ENCODE results near the gene LARGE1.
"Not testable (repeated sequence)": the region's sequence is repeated elsewhere in the genome, so short reads cannot be mapped to it uniquely, and the experiment has no call there.

Gene LARGE1

GRCh38 chr22:33884829-33885228 is 35.4 kb downstream of the LARGE1 start:
- DNase-seq (ENCODE audit: low read depth in 2 of 2), result no peak

GRCh38 chr22:33883961-33884808 is 36.1 kb downstream of the LARGE1 start:
- DNase-seq (ENCODE audit: low read depth in 2 of 2), result no peak

GRCh38 chr22:33883561-33883960 is 36.7 kb downstream of the LARGE1 start:
- DNase-seq (ENCODE audit: low read depth in 2 of 2), result no peak

GRCh38 chr22:33882991-33883390 is 37.3 kb downstream of the LARGE1 start:
- DNase-seq (ENCODE audit: low read depth in 2 of 2), result no peak

- no peak for DNase-seq (ENCODE audit: low read depth in 2 of 2)
Measured at GRCh38 chr22:33880986-33881385, 39.3 kb downstream of the LARGE1 start.

- no peak for DNase-seq (ENCODE audit: low read depth in 2 of 2)
Measured at GRCh38 chr22:33879796-33880195, 40.5 kb downstream of the LARGE1 start.

GRCh38 chr22:33875316-33875715 is 45.0 kb downstream of the LARGE1 start:
- DNase-seq (ENCODE audit: low read depth in 2 of 2), result no peak

GRCh38 chr22:33874206-33874605 is 46.1 kb downstream of the LARGE1 start:
- no peak for DNase-seq (ENCODE audit: low read depth in 2 of 2)

GRCh38 chr22:33873666-33874065 is 46.6 kb downstream of the LARGE1 start:
- DNase-seq (ENCODE audit: low read depth in 2 of 2), result no peak

GRCh38 chr22:33873186-33873585 is 47.1 kb downstream of the LARGE1 start:
- DNase-seq (ENCODE audit: low read depth in 2 of 2), result no peak

- DNase-seq (ENCODE audit: low read depth in 2 of 2), result no peak
Measured at GRCh38 chr22:33871935-33872334, 48.3 kb downstream of the LARGE1 start.

- DNase-seq (ENCODE audit: low read depth in 2 of 2), result no peak
Measured at GRCh38 chr22:33869946-33870345, 50.3 kb downstream of the LARGE1 start.

GRCh38 chr22:33867971-33868370 is 52.3 kb downstream of the LARGE1 start:
- no peak for DNase-seq (ENCODE audit: low read depth in 2 of 2)

- no peak for DNase-seq (ENCODE audit: low read depth in 2 of 2)
Measured at GRCh38 chr22:33867118-33867866, 53.0 kb downstream of the LARGE1 start.

- DNase-seq (ENCODE audit: low read depth in 2 of 2), result no peak
Measured at GRCh38 chr22:33866511-33866910, 53.8 kb downstream of the LARGE1 start.

GRCh38 chr22:33865996-33866395 is 54.3 kb downstream of the LARGE1 start:
- no peak for DNase-seq (ENCODE audit: low read depth in 2 of 2)

- no peak for DNase-seq (ENCODE audit: low read depth in 2 of 2)
Measured at GRCh38 chr22:33865248-33865647, 55.0 kb downstream of the LARGE1 start.

- DNase-seq (ENCODE audit: low read depth in 2 of 2), result no peak
Measured at GRCh38 chr22:33864723-33865130, 55.5 kb downstream of the LARGE1 start.

GRCh38 chr22:33861216-33861875 is 58.9 kb downstream of the LARGE1 start:
- no peak for DNase-seq (ENCODE audit: low read depth in 2 of 2)

GRCh38 chr22:33860386-33860785 is 59.9 kb downstream of the LARGE1 start:
- DNase-seq (ENCODE audit: low read depth in 2 of 2), result no peak

- DNase-seq (ENCODE audit: low read depth in 2 of 2), result no peak
Measured at GRCh38 chr22:33859311-33859710, 61.0 kb downstream of the LARGE1 start.

- not testable (repeated sequence) for DNase-seq (ENCODE audit: low read depth in 2 of 2)
Measured at GRCh38 chr22:33858653-33859052, 61.6 kb downstream of the LARGE1 start.
